GM18868 (cell line): ENCODE measurements around the gene PRR35.
"Not testable (repeated sequence)": the region's sequence is repeated elsewhere in the genome, so short reads cannot be mapped to it uniquely, and the experiment has no call there.

Source experiments
- ATAC-seq: cut with Tn5 transposase; IDR thresholded peaks from one replicate; pipeline ENCODE4 v1.9.1; 2021; ENCODE audit warnings: mild to moderate bottlenecking, moderate library complexity; ENCODE audit not compliant: unreplicated experiment

Gene PRR35

DNA sequence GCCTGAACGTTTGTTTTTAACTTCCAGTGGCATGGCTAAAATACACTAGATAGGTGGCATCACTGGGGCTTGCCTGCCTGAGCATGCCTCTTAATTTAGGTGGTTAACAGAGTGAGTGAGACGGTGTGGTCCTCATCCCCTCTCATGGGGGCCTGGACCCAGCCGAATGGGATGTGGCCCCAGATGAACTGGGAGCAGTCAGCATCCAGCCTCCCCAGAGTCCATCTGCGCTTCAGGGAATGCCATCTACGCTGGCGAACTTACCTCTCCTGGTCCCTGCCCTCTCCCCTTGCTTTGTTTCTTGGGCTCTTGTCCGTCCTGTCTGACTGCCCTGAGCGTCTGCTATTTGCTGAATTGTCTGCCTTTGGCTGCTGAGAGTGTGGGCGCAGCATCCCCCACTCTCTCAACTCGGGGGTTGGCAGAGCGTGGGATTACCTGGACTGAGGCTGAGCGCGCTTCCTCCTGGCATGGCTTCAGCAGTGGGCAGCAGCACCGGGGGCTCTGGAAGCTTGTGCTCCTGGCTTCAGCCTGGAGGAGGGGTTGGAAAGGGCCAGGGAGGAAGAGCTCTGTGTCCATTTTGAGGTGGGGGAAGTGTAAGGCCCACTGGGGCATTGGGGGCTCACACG lies 31.8 kb downstream of the PRR35 start:
- no peak for ATAC-seq

DNA sequence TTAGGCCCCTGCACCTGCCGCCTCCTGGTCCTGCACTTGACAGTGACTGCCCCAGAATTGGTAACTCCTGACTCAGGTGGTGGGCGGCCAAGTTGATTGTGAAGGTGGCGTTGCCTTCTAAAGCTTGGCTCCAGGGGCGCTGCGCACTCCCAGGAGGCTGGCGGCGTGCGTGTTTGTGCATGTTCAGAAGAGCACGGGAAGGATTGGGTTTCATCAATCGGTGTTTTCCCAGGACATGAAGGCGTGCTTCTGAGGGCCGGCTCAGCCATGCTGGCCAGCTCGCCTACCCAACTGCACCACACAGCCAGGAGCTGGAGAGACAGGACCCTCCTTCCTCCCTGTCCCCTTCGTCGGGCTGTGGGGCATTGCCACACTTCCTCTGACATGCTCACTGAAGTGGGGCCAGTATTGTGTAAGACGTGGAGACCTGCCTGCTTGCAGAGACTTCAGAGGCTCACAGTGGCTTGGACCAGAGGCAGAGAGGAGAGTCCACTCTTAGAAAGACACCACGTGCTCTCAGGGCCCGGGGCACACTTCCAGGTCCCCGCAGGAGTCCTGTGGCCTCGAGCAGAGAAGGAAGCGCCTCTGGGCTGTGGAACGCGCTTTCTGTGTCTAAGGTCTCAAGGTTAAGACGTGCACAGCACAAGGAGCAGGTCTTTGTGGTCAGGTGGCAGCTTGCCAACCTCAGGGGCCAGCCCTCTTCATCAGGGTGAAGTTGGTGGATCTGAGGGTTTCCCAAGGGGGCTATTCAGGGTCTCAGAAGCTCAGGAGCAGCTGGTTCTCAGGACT lies 32.5 kb downstream of the PRR35 start:
- no peak for ATAC-seq

GRCh38 chr16:593406-593805 lies 33.2 kb downstream of the PRR35 start:
- no peak for ATAC-seq

DNA sequence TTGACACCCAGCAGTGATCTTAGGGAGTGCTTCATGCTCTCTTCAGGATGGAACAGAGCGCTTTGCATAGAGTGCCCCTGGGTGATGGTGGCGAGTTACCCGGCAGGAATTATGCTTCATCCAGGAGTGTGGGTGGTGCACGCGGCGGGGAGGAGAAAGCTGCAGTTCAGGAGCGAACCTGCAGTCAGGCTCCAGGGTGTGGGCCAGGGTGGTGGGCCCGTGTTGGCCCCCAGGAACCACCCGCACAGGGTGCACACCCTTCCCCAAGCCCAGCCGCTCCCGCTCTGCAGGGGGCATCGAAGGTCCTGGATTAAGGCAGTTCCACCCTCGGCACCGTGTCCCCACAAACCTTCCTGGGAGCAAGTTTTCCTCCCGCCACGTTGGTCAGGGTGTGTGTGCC lies 33.6 kb downstream of the PRR35 start:
- ATAC-seq: no peak

DNA sequence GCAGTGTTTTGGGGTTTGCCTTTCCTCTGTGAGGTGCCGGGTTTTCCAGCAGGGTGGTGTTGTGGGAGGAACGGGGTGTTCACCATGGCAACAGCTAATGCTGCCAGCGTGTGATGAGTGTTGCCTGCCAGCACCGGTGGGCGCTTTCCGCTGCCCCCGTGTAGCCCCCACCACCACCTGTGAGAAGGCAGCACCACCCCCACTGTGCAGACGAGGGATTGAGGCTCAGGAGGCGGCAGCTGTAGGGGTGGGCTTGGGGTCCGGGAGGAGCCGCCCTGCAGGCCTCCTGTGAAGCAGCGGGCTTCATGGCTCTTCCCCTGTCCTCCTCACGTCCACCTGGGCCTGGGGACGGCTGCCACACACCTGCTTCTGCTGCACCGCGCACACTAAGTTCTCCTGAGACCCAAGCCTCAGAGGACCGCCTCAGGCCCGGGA lies 34.9 kb downstream of the PRR35 start:
- no peak for ATAC-seq

GRCh38 chr16:595942-596735 lies 35.9 kb downstream of the PRR35 start:
- no peak for ATAC-seq

- ATAC-seq: no peak
These were observed 36.5 kb downstream of the PRR35 start for GRCh38 chr16:596736-597060.

DNA sequence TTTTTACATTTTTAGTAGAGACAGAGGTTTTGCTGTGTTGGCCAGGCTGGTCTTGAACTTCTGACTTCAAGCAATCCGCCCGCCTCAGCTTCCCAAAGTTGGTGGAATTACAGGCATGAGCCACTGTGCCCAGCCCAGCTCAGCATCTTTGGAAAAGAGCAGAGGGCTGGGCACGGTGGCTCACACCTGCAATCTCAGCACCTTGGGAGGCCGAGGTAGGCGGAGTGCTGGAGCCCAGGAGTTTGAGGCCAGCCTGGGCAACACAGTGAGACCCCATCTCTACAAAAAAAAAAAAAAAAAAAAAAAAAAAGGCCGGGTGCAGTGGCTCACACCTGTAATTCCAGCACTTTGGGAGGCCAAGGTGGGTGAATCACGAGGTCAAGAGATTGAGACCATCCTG lies 37.5 kb downstream of the PRR35 start:
- ATAC-seq: not testable (repeated sequence)

- ATAC-seq: no peak
These were observed 38.9 kb downstream of the PRR35 start for GRCh38 chr16:598823-599739.

DNA sequence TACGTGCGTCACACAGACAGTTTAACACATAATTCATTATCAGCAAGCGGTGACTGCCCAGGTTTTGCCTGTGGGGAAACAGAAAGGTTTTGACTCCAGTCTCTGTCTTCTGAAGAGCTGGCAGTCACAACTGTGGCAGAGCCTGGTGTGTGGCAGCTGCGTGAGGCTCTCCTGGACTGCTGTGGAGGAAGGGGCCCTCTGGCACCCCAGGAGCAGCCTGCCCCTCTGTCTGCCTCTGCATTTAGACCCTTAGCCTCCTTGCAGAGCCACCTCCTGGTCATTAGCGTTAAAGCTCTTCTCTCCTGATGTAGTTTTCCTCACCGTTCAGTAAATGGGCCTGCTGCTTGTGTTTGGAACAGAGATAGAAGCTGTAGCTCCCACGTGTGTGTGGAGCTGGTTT lies 40.6 kb downstream of the PRR35 start:
- ATAC-seq: no peak

GRCh38 chr16:603933-604332 lies 43.7 kb downstream of the PRR35 start:
- ATAC-seq: no peak

DNA sequence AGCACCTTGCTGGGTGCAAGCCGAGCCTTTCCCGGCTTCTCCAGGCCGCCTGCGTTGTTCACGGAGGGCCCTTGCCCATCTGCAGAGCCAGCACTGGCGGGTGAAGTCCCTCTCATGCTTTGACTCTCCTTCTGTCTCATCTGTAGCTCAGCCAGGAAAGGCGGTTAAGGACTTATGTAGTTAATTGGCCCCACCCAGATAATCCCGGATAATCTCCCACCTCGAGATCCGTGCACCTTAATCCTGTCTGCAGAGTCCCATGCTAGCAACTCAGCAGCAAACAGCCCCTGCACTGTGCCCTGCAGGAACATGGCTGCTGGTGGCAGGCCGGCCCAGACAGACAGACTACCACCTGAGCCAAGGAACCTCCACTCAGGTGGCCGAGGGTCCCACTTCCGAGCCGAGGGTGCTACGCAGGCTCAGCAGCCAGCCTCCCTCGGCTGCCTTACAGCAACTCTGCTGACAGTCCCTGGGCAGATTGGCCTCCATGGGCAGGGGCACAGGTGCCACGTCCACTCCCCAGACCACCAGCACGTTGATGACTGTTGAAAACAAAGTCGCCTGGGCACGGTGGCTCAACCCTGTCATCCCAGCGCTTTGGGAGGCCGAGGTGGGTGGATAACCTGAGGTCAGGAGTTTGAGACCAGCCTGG lies 46.6 kb downstream of the PRR35 start:
- no peak for ATAC-seq

GRCh38 chr16:608019-608418 lies 47.8 kb downstream of the PRR35 start:
- ATAC-seq: no peak

GRCh38 chr16:609316-609715 lies 49.1 kb downstream of the PRR35 start:
- ATAC-seq: no peak

GRCh38 chr16:609984-610383 lies 49.8 kb downstream of the PRR35 start:
- ATAC-seq: no peak

GRCh38 chr16:610513-611381 lies 50.6 kb downstream of the PRR35 start:
- no peak for ATAC-seq

DNA sequence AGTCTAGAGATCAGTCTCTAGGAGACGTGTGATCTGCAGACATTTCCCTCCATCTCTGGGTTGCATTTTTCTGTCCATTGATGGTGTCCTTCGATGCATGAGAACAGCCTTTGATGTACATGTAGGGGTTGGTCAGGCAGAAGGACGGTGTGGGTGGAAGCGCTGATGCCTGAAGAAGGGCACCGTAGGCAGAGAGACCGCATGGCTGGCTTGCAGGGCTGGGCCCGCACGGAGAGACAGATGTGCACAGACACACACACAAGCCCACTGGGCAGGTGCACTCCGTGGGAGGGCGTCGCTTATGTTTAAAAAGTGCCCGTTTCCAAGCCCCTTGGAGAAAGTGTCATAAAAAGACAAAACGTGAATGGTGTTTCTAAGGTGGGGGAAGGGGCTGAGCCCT lies 54.9 kb downstream of the PRR35 start:
- no peak for ATAC-seq
